Measurements from ENCODE around the gene AQP12A.
"Not testable (repeated sequence)": the region's sequence is repeated elsewhere in the genome, so short reads cannot be mapped to it uniquely, and the experiment has no call there.

Gene AQP12A, protein sequence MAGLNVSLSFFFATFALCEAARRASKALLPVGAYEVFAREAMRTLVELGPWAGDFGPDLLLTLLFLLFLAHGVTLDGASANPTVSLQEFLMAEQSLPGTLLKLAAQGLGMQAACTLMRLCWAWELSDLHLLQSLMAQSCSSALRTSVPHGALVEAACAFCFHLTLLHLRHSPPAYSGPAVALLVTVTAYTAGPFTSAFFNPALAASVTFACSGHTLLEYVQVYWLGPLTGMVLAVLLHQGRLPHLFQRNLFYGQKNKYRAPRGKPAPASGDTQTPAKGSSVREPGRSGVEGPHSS

DNA sequence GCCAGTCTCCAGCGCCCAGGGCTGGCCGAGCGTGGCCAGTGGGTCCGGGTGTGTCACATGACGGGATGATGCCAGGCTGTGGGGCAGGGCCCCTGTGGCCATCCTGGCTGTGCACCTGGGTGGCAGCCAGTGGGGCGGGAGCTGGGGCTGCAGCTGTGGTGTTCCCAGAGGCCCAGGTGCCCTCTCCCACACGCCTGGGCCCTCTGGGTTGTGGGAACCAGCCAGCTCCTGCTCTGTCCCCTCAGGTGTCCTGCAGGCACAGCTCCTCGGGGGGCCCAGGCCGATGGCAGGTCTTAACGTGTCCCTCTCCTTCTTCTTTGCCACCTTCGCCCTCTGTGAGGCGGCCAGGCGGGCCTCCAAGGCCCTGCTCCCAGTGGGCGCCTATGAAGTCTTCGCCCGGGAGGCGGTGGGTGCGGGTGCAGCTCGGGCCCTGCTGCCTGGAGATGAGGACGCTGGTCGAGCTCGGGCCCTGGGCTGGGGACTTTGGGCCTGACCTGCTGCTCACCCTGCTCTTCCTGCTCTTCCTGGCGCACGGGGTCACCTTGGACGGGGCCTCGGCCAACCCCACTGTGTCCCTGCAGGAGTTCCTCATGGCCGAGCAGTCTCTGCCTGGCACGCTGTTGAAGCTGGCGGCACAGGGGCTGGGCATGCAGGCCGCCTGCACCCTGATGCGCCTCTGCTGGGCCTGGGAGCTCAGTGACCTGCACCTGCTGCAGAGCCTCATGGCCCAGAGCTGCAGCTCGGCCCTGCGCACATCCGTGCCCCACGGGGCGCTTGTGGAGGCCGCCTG is at the start of gene AQP12A:
Gene AQP12A (plus strand): TSS at position 236 of the 790 bp plus-strand sequence. CDS start 48 bp downstream, at position 284.
- DNase-seq (ENCODE audit: low read depth), result not testable (repeated sequence)

DNA sequence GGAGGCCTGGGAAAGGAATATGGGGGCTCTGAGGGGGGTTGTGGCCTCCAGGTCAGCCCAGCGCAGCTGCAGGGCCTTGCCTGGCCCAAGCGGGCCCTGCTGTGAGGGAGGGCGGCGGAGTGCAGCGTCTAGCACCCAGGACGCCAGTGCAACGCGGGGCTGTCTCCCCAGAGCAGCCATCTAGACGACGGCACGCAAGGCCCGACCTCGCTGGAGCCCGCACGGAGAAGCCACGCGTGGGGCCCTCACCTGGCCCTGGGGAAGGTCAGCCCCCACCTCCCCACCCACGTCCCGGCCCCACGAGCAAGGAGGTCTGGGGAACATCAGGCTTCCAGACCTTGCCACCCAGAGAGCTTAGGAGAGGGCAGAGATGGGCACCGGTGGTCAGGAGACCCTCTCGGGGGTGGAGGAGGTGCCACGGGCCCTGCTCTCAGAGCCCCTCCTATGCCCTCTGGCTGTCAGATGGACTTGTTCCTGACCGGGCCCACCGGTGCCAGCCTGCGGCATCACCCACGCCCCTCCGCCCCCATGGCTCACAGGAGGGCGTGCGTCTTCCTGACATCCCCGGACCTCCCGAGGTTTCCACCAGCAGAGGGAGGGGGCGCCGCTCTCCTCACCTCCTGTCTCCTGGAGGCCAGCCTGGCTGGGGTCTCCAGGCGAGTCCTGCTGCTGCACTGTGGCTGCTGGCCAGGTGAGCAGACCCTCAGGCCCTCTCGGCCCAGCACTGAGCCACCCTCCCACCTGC is 49.4 kb upstream of the AQP12A start:
- no peak for DNase-seq (ENCODE audit: low read depth)

DNA sequence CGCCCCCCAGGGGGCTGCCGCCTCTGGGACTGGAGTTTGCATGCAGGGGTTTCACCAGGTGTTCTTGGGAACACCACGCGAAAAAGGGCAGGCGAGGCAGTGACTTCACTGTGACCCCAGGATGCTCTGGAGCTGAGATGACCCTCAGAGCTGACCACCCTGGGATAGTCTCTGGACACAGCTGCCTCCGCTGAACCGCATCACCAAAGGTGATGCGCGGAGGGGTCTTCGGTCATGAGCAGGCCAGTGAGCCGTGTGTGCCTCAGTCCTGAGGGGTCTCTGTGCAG is 48.9 kb upstream of the AQP12A start:
- DNase-seq (ENCODE audit: low read depth), result no peak

DNA sequence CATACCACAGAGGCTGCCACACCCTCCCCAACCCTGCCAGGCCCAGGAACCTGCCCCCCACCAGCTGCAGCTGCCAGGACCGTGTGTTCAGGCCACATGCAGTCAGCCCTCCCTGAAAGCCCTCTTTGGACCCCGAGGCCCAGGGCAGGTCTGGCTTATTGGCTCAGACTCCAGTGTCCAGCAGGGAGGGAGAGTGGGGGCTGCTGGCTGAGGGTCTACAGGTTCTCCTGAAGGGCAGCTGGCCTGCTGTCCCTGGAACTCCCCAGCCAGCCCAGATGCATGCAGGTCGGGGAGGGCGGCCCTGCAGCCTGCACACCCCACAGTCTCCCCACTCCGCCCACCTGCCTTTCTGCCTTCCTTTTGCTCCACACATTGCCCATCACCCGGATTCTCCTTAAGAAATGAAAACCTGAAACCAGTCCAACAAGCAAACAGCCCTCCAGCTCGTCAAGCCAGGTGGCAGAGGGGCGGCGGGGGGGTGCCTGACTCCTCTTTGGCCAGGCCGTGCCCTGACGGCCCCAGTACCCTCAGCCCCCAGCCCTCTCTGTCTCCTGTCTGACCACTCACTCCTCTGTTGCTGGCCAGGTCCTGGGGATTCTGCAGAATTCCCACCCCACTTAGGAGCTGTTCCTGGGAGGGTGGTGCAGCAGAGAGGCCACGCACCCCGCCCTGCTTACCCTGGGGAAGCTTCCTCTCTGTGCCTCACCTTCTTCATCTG is 48.4 kb upstream of the AQP12A start:
- DNase-seq (ENCODE audit: low read depth), result no peak

GRCh38 chr2:240643811-240644150 is 47.9 kb upstream of the AQP12A start:
- DNase-seq (ENCODE audit: low read depth), result no peak

GRCh38 chr2:240644171-240644651 is 47.5 kb upstream of the AQP12A start:
- DNase-seq (ENCODE audit: low read depth), result no peak

DNA sequence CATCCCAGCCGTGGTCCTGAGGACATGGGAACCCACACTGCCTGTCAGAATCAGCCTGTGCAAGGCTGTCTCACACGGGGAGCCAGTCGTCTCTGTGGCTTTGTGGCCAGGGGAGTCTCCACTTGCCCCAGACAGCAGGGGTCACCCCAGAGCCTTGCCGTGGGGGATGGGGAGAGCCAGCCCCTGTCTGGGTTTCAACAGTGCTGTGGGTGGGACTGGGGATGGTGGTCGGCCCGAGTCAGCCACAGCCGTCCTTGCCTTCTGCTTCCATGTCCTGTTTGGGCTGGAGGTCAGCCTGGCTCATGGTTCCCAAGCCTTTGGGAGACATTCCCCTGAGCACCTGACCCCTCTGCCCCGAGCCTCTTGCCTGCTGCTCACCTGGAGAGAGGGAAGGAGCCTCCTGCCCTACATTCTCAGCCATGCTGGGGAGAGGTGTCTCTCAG is 46.8 kb upstream of the AQP12A start:
- DNase-seq (ENCODE audit: low read depth), result no peak

DNA sequence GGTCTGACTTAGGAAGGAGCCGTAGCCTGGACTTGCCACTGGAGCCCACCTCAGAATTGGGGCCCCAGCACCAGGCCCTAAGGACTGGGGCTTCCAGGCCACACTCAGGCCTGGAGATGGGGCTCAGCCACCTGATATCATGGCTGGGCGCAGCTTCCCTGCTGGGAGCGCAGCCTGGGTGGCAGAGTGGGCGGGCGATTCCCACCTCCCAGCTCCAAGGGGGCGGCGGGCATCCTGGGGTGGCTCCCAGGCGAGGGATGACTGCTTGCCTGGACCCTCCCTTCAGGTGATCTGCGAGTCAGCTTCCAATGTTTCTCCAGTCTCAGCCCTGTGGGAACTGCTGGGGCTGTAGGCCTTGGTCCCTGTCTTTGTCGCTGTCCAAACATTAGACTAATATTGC is 46.3 kb upstream of the AQP12A start:
- no peak for DNase-seq (ENCODE audit: low read depth)

- no peak for DNase-seq (ENCODE audit: low read depth)
Observed at GRCh38 chr2:240645801-240646175, 45.9 kb upstream of the AQP12A start.

- DNase-seq (ENCODE audit: low read depth), result no peak
Observed at GRCh38 chr2:240646176-240646899, 45.3 kb upstream of the AQP12A start.

- no peak for DNase-seq (ENCODE audit: low read depth)
Observed at GRCh38 chr2:240646900-240647502, 44.7 kb upstream of the AQP12A start.

DNA sequence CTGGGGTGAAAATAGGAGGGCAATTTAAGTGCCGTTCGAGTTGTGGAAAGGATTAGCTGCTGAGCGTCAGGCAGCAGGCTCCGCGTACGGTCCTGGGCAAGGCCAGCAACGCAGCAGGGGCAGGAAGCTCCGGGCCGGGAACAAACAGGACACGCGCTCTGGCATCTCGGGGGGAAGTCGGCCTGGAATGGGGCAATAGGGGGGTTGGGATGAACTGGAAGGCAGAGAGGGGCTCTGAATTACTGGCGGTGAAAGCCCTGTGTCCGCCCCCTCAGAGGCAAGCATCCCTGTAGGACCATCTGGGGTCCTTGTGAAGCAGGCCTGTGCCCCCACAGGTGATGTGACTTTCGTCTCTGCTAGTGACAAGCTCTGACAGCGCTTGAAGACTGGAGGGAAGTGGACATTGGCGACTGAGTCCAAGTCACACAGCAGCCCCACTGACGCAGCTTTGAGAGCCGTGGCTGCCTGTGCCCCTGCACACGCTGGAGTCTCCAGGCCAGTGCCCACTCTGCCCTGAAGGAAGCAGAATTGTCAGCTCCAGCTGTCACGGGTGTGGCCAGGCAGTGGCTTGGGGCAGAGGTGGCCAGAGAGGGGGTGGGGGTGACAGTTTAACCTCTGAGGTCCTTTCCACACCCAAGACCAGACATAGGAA is 44.0 kb upstream of the AQP12A start:
- DNase-seq (ENCODE audit: low read depth), result no peak

GRCh38 chr2:240648155-240648649 is 43.5 kb upstream of the AQP12A start:
- DNase-seq (ENCODE audit: low read depth), result no peak

- DNase-seq (ENCODE audit: low read depth), result no peak
Observed at GRCh38 chr2:240648650-240649275, 42.9 kb upstream of the AQP12A start.

DNA sequence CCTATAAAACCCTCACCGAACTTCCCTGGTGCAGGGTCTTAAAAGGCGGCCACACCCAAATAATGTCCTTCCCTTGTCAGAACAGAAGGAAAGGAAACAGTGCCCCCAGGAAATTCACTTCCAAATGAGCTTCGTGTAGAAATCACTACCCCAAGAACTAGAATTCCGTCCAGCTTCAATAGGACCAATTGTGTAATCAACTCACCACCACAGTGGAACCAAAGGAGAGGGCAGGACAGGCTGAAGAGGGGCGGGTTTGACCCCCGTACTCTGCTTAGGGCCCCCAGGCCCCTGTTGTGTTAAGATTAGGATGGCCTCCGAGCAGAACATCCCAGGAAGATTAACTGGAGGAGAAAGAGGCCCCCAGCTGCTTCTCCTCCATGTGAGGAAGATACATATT is 42.3 kb upstream of the AQP12A start:
- DNase-seq (ENCODE audit: low read depth), result no peak

DNA sequence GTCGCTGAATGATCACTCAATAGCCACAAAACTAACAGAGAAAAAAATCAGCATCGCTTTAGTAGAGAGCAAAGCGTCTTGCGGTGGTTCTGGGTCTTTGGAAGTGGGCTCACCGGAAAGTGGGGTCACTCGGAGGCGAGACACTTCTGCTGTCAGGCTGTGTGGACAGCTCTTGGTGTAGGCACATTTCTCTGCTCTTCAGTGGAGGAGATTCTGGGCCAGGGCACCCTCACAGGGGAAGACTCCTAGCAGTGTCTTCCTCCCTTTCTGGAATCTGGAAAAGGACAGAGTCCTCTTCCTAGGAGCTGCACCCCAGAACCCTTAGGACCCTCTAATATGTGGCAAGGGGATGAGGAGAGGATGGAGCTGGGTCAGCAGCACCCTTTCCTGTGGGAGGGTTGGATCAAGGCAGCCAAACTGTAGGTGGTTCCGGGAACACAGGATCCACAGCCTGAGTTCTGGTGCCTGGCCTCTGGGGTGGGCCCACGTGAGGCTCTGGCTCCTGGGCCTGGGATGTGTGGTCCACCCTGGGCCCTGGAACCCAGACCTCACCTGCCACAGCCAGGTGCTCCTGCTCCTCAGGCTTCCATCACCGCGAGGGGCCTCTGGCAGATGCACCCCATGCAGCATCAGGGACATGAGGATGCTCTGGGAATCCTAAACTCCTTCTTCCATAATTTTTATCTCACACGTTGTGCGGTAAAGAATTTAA is 41.3 kb upstream of the AQP12A start:
- no peak for DNase-seq (ENCODE audit: low read depth)

DNA sequence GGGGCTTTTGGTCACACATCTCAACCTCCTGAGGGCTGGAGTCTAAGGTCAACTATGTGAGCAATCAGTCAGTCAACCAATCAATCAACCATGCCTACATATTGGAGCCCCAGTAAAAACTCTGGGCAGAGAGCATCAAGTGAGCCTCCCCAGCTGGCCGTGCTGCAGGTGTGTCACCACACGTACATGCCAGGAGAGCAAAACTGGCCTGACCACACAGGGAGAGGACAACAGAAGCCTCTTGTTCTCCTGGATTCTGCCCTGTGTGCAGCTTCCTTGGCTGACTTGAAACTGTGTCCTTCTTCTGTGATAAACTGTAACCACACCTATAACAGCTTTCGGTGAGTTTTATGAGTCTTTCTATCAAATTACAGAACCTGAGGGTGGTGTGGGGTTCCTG is 40.5 kb upstream of the AQP12A start:
- DNase-seq (ENCODE audit: low read depth), result no peak

GRCh38 chr2:240655931-240656886 is 35.5 kb upstream of the AQP12A start:
- DNase-seq (ENCODE audit: low read depth), result no peak

Data from stimulated activated CD8-positive, alpha-beta memory T cell treated with anti-CD3 and anti-CD28 coated beads, Interleukin-15, amount 100 ng/mL, for 24 hours (primary cell).